Uterus (tissue), 4 donors: ENCODE measurements around the gene RELB. TPM values are rescaled to one million over a fixed set of nuclear protein-coding genes. Genes with fewer than 3 reads are reported as not detected.

Experiments used
- DNase-seq, 2 donors: peaks; one replicate each; pipeline ENCODE4 v3.0.0-alpha.2; 2019 to 2020
- H3K27ac ChIP-seq, 2 donors: fragments of 200-600 bp; sonication (generic); 1 replicate in 1 of 2; 2 replicates in 1 of 2; pipeline ENCODE4 v1.5.1; 2016 to 2018
- H3K27me3 ChIP-seq, 2 donors: fragments of 200-600 bp; sonication (generic); one replicate each; pipeline ENCODE4 v1.5.1; 2018 to 2019; ENCODE audit warnings: control low read depth in 1 of 2
- H3K36me3 ChIP-seq, 2 donors: fragments of 200-600 bp; sonication (generic); one replicate each; pipeline ENCODE4 v1.5.1; 2019; ENCODE audit warnings: control low read depth in 1 of 2
- H3K4me1 ChIP-seq, 2 donors: fragments of 200-600 bp; sonication (generic); one replicate each; pipeline ENCODE4 v1.5.1; 2018 to 2019; ENCODE audit warnings: control low read depth in 1 of 2
- H3K4me3 ChIP-seq, 2 donors: fragments of 200-600 bp; sonication (generic); 1 replicate in 1 of 2; 2 replicates in 1 of 2; pipeline ENCODE4 v1.5.1; 2018 to 2019; ENCODE audit warnings: mild to moderate bottlenecking in 1 of 2
- H3K9me3 ChIP-seq, 2 donors: fragments of 200-600 bp; sonication (generic); one replicate each; pipeline ENCODE4 v1.5.1; 2019; ENCODE audit warnings: control low read depth in 1 of 2
- POLR2A ChIP-seq, 2 donors: fragments of 450-650 bp; IDR thresholded peaks; one replicate each; pipeline ENCODE4 v1.6.1; 2016; ENCODE audit warnings: antibody characterized with exemption in 2 of 2, mild to moderate bottlenecking in 1 of 2, moderate library complexity in 1 of 2
- intact Hi-C: fragments of 100-400 bp; cut with DNase I; formaldehyde crosslinking; loops from one replicate; pipeline ENCODE4 v1.15.1; 2023; ENCODE audit warnings: low total_unique reads
- total RNA-seq, 4 donors: library from RNA; depleted of rRNA in 3 of 4; stranded (reverse); fragments of >200 nt in 3 of 4; gene quantifications; one replicate each; pipeline versions ENCODE4 v1.1.0 to v1.2.4, GENCODE V29; 2014 to 2023
- TF ChIP-seq, protein P1 (sequence below), 4 experiments: fragments of 200-600 bp in 2 of 4; fragments of 450-650 bp in 2 of 4; sonication (generic) in 2 of 4; IDR thresholded peaks; one replicate each; pipeline ENCODE4 v1.5.1; 2016 to 2019; ENCODE audit warnings: antibody characterized with exemption in 4 of 4, mild to moderate bottlenecking in 2 of 4, moderate library complexity in 1 of 4
- donor health status: DM: yes; HTN: yes; CAD: no.

RELB gene
- total RNA-seq, 4 donors from 2014 or later = 1.0 to 52.4 (median 13.9) TPM

DNA sequence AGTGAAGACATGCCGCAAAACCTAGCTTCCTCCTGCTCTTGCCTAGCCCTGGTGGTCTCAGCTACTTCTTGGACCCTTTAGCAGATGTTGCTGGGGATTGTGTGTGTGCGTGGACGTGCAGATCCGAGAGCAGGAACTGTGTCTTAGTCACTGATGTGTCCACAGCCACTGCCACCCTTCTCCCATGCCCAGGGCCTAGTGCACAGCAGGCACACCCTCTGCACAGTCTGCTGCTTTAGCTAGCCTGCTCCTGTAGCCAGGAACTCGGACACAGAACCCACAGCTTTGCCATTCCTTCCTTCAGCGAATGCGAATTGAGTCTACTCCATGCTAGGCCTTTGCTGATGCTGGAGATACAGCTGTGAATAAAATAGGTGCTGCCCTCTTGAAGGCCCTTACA, 43.7 kb upstream of the RELB start:
- no peak for DNase-seq
- H3K9me3 ChIP-seq = no peaks in the 10 kb centered on the region
- TF ChIP-seq, protein P1, sequence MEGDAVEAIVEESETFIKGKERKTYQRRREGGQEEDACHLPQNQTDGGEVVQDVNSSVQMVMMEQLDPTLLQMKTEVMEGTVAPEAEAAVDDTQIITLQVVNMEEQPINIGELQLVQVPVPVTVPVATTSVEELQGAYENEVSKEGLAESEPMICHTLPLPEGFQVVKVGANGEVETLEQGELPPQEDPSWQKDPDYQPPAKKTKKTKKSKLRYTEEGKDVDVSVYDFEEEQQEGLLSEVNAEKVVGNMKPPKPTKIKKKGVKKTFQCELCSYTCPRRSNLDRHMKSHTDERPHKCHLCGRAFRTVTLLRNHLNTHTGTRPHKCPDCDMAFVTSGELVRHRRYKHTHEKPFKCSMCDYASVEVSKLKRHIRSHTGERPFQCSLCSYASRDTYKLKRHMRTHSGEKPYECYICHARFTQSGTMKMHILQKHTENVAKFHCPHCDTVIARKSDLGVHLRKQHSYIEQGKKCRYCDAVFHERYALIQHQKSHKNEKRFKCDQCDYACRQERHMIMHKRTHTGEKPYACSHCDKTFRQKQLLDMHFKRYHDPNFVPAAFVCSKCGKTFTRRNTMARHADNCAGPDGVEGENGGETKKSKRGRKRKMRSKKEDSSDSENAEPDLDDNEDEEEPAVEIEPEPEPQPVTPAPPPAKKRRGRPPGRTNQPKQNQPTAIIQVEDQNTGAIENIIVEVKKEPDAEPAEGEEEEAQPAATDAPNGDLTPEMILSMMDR (IDR thresholded peaks at IDR 0.05) = no peak
- no peak for TF ChIP-seq POLR2A (IDR thresholded peaks at IDR 0.05)
- no peaks in the 10 kb centered on the region for H3K36me3 ChIP-seq
- no peak overlapping the region for H3K4me3 ChIP-seq
- intact Hi-C loops = no loop called here
- peaks cover 11 to 15% of the 10 kb centered on the region in 2 donors for H3K4me1 ChIP-seq
- no peaks in the 10 kb centered on the region for H3K27me3 ChIP-seq
- no peak overlapping the region for H3K27ac ChIP-seq

DNA sequence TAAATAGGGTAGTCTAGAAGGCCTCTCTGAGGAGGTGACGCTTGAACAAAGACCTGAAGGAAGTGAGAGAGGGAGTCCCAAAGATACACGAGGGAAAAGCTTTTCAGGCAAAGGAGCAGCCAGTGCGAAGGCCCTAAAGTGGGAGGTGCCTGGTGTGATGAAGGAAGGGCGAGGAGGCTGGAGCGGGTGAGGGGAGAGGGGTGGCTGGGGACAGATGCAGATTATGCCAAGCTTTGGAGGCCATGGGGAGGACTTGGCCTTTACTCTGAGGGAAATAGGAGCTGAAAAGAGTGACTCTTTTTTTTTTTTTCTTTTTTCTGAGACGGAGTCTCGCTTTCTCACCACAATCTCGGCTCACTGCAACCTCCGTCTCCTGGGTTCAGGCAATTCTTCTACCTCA, 43.2 kb upstream of the RELB start:
- peaks cover 11 to 15% of the 10 kb centered on the region in 2 donors for H3K4me1 ChIP-seq
- no peaks in the 10 kb centered on the region for H3K27me3 ChIP-seq
- no peak for TF ChIP-seq POLR2A (IDR thresholded peaks at IDR 0.05)
- TF ChIP-seq, protein P1 (IDR thresholded peaks at IDR 0.05) = no peak
- H3K4me3 ChIP-seq = no peak overlapping the region
- no peaks in the 10 kb centered on the region for H3K9me3 ChIP-seq
- intact Hi-C loops = no loop called here
- no peak overlapping the region for H3K27ac ChIP-seq
- no peak for DNase-seq
- no peaks in the 10 kb centered on the region for H3K36me3 ChIP-seq

DNA sequence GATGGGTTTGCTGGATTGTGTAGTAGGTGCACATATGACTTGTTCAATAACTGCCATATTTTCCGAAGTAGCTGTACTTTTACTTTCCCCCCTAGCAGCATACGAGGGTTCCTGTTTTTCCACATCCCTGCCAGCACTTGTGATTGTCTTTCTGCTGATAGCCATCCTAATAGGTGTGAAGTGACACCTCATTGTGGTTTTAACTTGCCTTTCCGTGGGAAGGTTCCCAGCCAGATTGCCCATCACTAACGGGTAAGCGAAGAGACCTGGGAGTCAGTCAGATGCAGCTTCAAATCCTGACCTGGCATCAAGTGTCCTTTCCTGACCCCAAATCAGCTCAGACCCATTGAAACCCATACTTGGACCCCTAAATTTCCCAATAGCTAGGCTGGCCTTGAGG, 41.6 kb upstream of the RELB start:
- H3K27ac ChIP-seq = no peak overlapping the region
- H3K4me1 ChIP-seq = peaks cover 5 to 15% of the 10 kb centered on the region in 2 donors
- H3K9me3 ChIP-seq = no peaks in the 10 kb centered on the region
- TF ChIP-seq POLR2A (IDR thresholded peaks at IDR 0.05) = no peak
- TF ChIP-seq, protein P1 (IDR thresholded peaks at IDR 0.05) = no peak
- no peak overlapping the region for H3K4me3 ChIP-seq
- no peaks in the 10 kb centered on the region for H3K27me3 ChIP-seq
- no peak for DNase-seq
- H3K36me3 ChIP-seq = no peaks in the 10 kb centered on the region
- intact Hi-C loops = no loop called here

DNA sequence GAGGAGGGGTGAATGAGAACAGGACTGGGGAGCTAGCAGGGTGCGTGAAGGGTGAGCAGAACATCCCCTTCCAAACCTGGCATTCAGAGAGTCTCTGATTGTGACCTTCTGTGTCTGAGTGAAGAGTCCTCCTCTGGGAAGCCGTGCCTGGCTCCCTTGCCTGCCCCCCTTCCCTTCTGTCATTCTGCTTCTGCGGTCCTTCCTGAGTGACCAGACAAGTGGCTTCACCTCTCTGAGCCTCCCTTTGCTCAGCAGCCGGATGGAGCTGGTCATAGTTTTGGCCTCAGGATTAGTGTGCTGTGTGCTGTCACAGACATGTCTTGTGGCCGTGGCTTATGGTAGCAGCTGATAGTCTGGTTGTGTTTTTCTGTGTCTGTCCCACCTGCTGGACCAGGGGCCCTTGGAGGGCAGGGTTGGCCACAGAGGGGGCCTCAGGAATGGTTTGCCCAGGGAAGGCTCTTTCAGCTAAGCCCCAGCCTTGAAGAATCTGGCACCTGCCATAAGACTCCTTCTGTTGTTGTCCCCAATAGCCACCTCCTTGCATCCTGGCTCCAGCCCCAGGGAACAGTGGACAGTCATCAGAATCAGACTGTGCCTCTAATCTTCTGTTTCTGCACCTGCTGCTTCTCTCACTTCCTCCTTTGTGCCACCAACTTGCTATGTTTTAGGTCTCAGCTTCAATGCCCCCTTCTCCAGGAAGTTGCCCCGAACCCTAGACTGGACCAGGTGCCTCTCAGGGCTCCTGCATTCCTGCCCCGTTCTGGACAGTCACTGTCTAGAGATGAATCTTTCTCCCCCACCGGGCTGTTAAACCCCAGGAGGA, 40.1 kb upstream of the RELB start:
- DNase-seq = no peak
- Histone ChIP-seq H3K36me3 (no peaks in the 10 kb centered on the region), H3K4me3 (no peak overlapping the region), H3K27me3 (no peaks in the 10 kb centered on the region), H3K9me3 (no peaks in the 10 kb centered on the region), H3K27ac (no peak overlapping the region), H3K4me1 (peaks cover 2 to 9% of the 10 kb centered on the region in 2 donors)
- intact Hi-C loops = no loop called here
- TF ChIP-seq, protein P1 (IDR thresholded peaks at IDR 0.05) = no peak
- no peak for TF ChIP-seq POLR2A (IDR thresholded peaks at IDR 0.05)

DNA sequence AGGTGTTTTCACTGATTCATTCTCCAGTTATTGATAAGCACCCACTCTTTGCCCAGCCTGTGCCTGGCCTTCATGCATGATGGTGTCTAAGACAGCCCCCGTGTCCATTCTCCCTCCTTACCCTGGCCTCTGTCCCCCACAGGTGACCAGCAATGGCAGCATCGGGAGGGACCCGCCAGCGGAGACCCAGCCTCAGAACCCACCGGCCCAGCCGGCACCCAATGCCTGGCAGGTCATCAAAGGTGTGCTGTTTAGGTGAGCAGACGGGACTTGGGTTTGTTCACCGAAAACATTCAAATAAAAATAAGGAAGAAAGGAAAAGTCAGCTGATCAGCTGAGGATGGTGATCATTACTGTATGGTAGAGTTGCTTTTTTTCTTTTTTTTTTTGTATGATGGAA, 39.4 kb upstream of the RELB start:
- intact Hi-C loops = no loop called here
- TF ChIP-seq POLR2A (IDR thresholded peaks at IDR 0.05) = no peak
- TF ChIP-seq, protein P1 (IDR thresholded peaks at IDR 0.05) = no peak
- no peak for DNase-seq
- Histone ChIP-seq H3K4me1 (peaks cover 0 to 2% of the 10 kb centered on the region in 2 donors), H3K4me3 (no peak overlapping the region), H3K27me3 (no peaks in the 10 kb centered on the region), H3K9me3 (no peaks in the 10 kb centered on the region), H3K27ac (no peak overlapping the region), H3K36me3 (no peaks in the 10 kb centered on the region)
